ENCODE results near the gene TBPL1. TPM values are rescaled to one million over a fixed set of nuclear protein-coding genes. Genes with fewer than 3 reads are reported as not detected.
A peak's percentile ranks its signal among the peaks of the same experiment; 100 is the strongest.

TBPL1 gene
- total RNA-seq, 3 donors from 2014 or later = 10.2 to 16.4 (median 15.4) TPM

DNA sequence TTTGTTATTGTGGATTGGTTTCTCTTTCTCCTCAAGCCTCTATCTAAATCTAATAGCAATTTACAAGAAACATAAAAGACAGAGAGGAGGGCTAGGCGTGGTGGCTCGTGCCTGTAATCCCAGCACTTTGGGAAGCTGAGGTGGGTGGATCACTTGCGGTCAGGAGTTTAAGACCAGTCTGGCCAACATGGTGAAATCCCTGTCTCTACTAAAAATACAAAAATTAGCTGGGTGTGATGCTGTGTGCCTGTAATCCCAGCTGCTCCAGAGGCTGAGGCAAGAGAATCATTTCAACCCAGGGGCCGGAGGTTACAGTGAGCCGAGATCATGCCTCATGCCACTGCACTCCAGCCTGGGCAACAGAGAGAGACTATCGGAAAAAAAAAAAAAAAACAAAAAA is 52.8 kb downstream of the TBPL1 start:
- Histone ChIP-seq H3K4me3 (no peak overlapping the region), H3K27ac (no peak overlapping the region), H3K9me3 (no peaks in the 10 kb centered on the region), H3K4me1 (no peaks in the 10 kb centered on the region), H3K36me3 (no peaks in the 10 kb centered on the region), H3K27me3 (no peaks in the 10 kb centered on the region)
- TF ChIP-seq, protein P1, sequence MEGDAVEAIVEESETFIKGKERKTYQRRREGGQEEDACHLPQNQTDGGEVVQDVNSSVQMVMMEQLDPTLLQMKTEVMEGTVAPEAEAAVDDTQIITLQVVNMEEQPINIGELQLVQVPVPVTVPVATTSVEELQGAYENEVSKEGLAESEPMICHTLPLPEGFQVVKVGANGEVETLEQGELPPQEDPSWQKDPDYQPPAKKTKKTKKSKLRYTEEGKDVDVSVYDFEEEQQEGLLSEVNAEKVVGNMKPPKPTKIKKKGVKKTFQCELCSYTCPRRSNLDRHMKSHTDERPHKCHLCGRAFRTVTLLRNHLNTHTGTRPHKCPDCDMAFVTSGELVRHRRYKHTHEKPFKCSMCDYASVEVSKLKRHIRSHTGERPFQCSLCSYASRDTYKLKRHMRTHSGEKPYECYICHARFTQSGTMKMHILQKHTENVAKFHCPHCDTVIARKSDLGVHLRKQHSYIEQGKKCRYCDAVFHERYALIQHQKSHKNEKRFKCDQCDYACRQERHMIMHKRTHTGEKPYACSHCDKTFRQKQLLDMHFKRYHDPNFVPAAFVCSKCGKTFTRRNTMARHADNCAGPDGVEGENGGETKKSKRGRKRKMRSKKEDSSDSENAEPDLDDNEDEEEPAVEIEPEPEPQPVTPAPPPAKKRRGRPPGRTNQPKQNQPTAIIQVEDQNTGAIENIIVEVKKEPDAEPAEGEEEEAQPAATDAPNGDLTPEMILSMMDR (IDR thresholded peaks at IDR 0.05) = no peak
- TF ChIP-seq POLR2AphosphoS5 (IDR thresholded peaks at IDR 0.05) (no peak), POLR2A (IDR thresholded peaks at IDR 0.05) (no peak)
- intact Hi-C loops (cut with DNase I; ENCODE audit: low total_unique reads) = no loop called here
- DNase-seq (ENCODE audit: low spot score in 2 of 2) = no peak

DNA sequence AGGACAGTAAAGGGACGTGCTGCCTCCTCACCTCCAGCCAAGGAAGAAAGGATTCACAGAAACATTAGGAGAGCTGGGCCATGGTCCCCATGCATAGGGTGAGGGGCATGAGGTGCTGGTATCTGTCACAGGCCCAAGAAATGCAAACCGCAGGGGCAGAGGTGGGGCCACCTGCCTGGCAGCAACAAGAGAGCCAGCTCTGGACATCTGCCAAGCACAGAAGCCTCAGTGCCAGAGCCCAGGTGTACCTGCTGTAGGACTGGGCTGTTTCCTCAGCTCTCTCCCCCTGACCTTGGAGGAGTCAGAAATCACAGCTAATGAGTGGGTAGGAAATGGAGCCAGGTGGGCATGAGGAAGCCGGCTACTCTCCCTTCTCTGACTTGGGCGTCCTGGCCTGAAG is 54.1 kb downstream of the TBPL1 start:
- intact Hi-C loops (cut with DNase I; ENCODE audit: low total_unique reads) = no loop called here
- Histone ChIP-seq H3K36me3 (no peaks in the 10 kb centered on the region), H3K4me1 (no peaks in the 10 kb centered on the region), H3K4me3 (no peak overlapping the region), H3K27ac (peak overlapping the region in 1 of 2 donors; percentile 16), H3K27me3 (no peaks in the 10 kb centered on the region), H3K9me3 (no peaks in the 10 kb centered on the region)
- no peak for TF ChIP-seq POLR2AphosphoS5 (IDR thresholded peaks at IDR 0.05)
- TF ChIP-seq, protein P1 (IDR thresholded peaks at IDR 0.05) = no peak
- TF ChIP-seq POLR2A (IDR thresholded peaks at IDR 0.05) = no peak
- peak; percentile 56 to 58 for DNase-seq (ENCODE audit: low spot score in 2 of 2)

DNA sequence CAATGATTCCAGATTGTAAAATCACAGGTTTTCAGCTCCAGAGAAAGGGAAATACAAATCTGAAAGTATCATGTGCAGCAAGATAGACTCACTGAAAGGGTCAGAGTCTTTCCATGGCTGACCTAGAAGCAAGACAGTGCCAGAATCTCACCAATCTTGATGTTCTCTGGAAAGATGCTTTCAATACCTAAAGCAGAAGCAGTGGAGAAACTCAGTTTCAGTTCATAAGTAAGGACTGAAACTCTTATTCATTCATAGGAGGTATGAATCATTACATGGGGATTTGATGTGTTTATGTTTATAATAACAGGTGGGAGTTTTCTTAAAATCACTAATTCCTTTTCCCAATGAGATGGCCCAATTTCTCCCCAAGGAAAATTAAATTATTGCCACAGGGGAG is 56.9 kb downstream of the TBPL1 start:
- no peak for DNase-seq (ENCODE audit: low spot score in 2 of 2)
- no peak overlapping the region for H3K4me3 ChIP-seq
- TF ChIP-seq POLR2A (IDR thresholded peaks at IDR 0.05) = no peak
- TF ChIP-seq, protein P1 (IDR thresholded peaks at IDR 0.05) = no peak
- no peak for TF ChIP-seq POLR2AphosphoS5 (IDR thresholded peaks at IDR 0.05)
- H3K9me3 ChIP-seq = no peaks in the 10 kb centered on the region
- H3K27me3 ChIP-seq = no peaks in the 10 kb centered on the region
- no peaks in the 10 kb centered on the region for H3K36me3 ChIP-seq
- no peak overlapping the region for H3K27ac ChIP-seq
- H3K4me1 ChIP-seq = no peaks in the 10 kb centered on the region
- intact Hi-C loops (cut with DNase I; ENCODE audit: low total_unique reads) = no loop called here

DNA sequence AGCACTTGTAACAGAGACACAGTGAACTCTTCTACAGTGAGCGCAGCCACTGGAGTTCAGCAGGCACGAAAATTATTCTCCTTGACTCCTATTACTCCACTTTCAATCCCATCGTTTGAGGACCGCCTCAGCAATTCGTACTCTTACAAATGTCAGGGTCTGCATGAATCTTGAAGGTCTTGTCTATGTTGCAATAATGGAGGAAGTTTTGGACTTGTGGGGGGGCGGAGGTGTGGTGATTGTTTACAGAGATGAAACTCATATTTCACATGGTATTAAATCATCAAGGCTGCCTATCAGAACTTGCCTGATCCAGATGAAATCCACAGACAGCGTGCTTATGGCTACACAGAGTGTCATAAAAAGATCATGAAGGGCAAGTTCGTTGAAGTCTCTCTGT is 57.4 kb downstream of the TBPL1 start:
- no peaks in the 10 kb centered on the region for H3K36me3 ChIP-seq

DNA sequence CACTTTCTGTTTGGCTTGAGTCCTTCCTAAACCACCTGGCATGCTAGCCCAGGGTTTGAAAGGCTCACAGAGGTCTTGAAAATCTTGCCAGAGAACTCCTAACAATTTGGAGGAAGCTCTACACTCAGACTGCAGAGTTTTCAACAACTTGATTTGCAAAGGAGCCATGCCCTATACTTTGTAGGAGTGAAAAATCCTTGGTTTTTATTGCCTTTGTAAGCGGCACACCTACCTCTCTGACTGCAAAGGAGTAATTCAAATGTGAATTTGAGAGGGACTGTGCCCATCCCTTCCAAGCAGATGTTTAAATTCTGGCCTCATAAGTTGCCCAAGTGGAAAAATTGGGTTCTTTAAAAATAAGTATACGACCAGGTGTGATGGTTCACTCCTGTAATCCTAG is 58.0 kb downstream of the TBPL1 start:
- Histone ChIP-seq H3K27me3 (no peaks in the 10 kb centered on the region), H3K27ac (no peak overlapping the region), H3K36me3 (no peaks in the 10 kb centered on the region), H3K9me3 (no peaks in the 10 kb centered on the region), H3K4me1 (no peaks in the 10 kb centered on the region), H3K4me3 (no peak overlapping the region)
- TF ChIP-seq POLR2A (IDR thresholded peaks at IDR 0.05) = no peak
- TF ChIP-seq, protein P1 (IDR thresholded peaks at IDR 0.05) = no peak
- no peak for TF ChIP-seq POLR2AphosphoS5 (IDR thresholded peaks at IDR 0.05)
- no peak for DNase-seq (ENCODE audit: low spot score in 2 of 2)
- intact Hi-C loops (cut with DNase I; ENCODE audit: low total_unique reads) = no loop called here

More for the DNA sequence above, 57.4 kb downstream of the TBPL1 start:
- Histone ChIP-seq H3K27me3 (no peaks in the 10 kb centered on the region), H3K27ac (no peak overlapping the region), H3K4me3 (no peak overlapping the region), H3K9me3 (no peaks in the 10 kb centered on the region), H3K4me1 (no peaks in the 10 kb centered on the region)
- DNase-seq (ENCODE audit: low spot score in 2 of 2) = no peak
- no peak for TF ChIP-seq POLR2AphosphoS5 (IDR thresholded peaks at IDR 0.05)
- TF ChIP-seq, protein P1 (IDR thresholded peaks at IDR 0.05) = no peak
- TF ChIP-seq POLR2A (IDR thresholded peaks at IDR 0.05) = no peak
- intact Hi-C loops (cut with DNase I; ENCODE audit: low total_unique reads) = no loop called here

All from breast epithelium (tissue), 4 donors.